ENCODE data around the gene PRR20G.

The PRR20G gene

DNA sequence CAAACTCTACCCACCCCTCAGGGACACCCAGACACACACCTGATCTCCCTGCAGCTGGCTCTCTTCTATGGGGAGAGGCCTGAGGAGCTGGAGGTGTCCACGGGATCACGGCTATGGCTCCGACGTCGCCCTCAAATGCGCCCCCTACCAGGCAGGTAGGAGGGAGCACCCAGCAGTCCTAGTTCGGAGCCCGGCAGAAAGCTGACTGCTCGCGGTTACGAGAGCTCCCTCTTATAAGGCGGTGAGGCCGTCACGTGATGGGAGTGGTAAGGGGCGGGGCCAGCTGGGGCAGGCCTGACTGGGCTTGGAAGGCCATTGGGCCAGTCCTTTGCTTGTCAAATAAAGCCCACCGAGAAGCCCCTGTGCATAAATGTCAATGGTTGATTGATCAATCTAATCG lies at the start of gene PRR20G:
Gene PRR20G (minus strand): TSS at position 207 of the 400 bp plus-strand sequence. CDS start 681 bp downstream, outside the sequence.
- no peaks in the 10 kb centered on the region for H3K4me1 ChIP-seq (ENCODE audit: insufficient read depth, low read length)
- no peak within 1 kb of the TSS for H3K4me3 ChIP-seq (ENCODE audit: low read length)
- no peaks in the 10 kb centered on the region for H3K36me3 ChIP-seq (ENCODE audit: insufficient read depth, low read length)
- H2AFZ ChIP-seq (ENCODE audit: low read depth, low read length), result no peak within 1 kb of the TSS
- no peaks in the 10 kb centered on the region for H3K27me3 ChIP-seq (ENCODE audit: insufficient read depth, low read length)
- no peaks in the 10 kb centered on the region for H3K9me3 ChIP-seq (ENCODE audit: low read length)

DNA sequence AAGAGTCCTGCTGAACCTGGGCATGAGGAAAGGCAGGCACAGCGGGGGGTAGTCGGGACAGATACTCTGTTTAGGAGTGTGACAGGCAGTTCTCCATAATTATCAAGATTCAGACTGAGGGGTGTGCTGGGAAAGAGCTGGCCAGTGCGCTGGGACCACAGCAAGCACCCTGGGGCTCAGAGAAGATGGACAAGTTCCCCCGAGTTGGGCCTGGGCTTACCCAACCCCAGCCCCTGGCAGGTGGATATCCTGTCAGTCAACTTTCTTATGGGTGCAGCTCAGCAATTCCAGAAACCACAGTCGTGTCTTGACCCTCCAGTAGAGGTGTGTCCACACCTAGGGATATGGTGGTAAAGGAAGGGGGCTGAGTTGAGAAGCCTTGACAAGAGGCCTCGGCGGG lies 49.2 kb upstream of the PRR20G start:
- Histone ChIP-seq H3K36me3 (ENCODE audit: insufficient read depth, low read length) (no peaks in the 10 kb centered on the region), H3K4me1 (ENCODE audit: insufficient read depth, low read length) (no peaks in the 10 kb centered on the region)

DNA sequence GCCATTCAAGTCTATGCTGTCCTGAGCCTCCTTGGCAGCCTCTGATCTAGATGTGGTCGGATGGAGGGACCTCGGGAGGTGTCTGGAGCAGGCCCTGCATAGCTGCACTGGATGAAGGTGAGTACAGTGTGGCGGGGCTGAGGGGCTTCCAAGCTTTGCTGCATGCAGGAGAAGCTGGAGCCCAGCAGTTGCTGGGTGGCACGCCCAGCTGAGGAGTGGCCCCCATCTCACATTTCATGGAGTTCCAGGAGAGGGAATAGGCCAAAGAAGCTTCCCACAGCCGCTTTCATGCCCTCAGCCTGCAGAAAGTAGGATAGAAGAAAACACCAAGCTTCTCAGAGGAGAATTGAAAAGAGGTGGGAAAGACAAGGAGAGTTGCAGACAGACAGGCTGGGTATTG lies 48.3 kb upstream of the PRR20G start:
- H3K27me3 ChIP-seq (ENCODE audit: insufficient read depth, low read length), result peaks cover 14% of the 10 kb centered on the region
- H3K9me3 ChIP-seq (ENCODE audit: low read length), result peaks cover 1% of the 10 kb centered on the region
- H3K4me1 ChIP-seq (ENCODE audit: insufficient read depth, low read length), result no peaks in the 10 kb centered on the region
- no peaks in the 10 kb centered on the region for H3K36me3 ChIP-seq (ENCODE audit: insufficient read depth, low read length)
- no peak overlapping the region for H2AFZ ChIP-seq (ENCODE audit: low read depth, low read length)
- H3K4me3 ChIP-seq (ENCODE audit: low read length), result no peak overlapping the region

More for the DNA sequence above, 49.2 kb upstream of the PRR20G start:
- H3K27me3 ChIP-seq (ENCODE audit: insufficient read depth, low read length), result peaks cover 14% of the 10 kb centered on the region
- peaks cover 1% of the 10 kb centered on the region for H3K9me3 ChIP-seq (ENCODE audit: low read length)
- H3K4me3 ChIP-seq (ENCODE audit: low read length), result no peak overlapping the region
- H2AFZ ChIP-seq (ENCODE audit: low read depth, low read length), result no peak overlapping the region

DNA sequence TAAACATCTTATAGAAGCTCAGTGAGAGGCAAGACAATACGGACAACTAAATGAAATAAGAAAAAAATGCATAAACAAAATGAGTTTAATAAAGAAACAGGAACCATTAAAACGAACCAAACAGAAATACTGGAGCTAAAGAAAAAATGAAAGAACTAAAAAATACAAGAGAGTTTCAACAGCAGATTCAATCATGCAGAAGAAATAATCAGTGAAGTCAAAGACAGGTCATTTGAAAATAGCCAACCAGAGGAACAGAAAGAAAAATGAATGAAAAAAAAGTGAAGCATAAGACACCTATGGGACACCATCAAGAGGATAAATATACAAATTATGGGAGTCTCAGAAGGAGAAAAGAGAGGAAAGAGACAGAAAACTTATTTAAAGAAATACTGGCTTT lies 42.5 kb upstream of the PRR20G start:
- Histone ChIP-seq H2AFZ (ENCODE audit: low read depth, low read length) (no peak overlapping the region), H3K27me3 (ENCODE audit: insufficient read depth, low read length) (no peaks in the 10 kb centered on the region), H3K9me3 (ENCODE audit: low read length) (peaks cover 6% of the 10 kb centered on the region), H3K4me3 (ENCODE audit: low read length) (no peak overlapping the region), H3K4me1 (ENCODE audit: insufficient read depth, low read length) (no peaks in the 10 kb centered on the region), H3K36me3 (ENCODE audit: insufficient read depth, low read length) (no peaks in the 10 kb centered on the region)

DNA sequence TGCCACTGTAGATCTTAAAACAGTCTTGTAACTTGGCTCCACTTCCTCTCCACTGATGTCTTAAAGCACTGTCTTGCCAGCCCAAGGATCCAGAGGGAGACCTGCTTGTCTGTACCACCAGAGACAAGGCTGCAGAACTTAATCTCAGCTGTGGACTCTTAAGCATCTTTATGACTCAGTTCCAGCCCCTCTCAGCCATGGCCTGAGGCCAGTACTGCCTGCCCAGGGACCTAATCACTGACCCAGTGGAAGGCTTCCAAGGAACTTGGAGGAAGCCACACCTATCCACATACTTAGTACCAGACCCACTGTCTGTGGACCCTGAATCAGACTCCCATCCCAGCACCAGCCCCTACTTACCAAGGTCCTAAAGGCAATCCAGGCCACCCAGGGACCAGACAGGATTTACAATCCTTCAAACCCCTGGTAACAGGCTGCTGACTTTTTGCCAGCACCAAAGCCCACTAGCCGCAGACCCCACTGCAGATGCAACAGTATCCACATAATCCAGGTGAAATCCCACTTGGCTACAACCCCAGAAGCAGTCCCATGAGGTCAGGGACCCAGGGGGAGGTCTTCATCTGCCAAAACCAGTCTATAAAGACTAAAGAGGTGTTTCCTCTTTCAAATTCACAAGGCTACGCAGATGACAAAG lies 41.9 kb upstream of the PRR20G start:
- no peak overlapping the region for H2AFZ ChIP-seq (ENCODE audit: low read depth, low read length)

DNA sequence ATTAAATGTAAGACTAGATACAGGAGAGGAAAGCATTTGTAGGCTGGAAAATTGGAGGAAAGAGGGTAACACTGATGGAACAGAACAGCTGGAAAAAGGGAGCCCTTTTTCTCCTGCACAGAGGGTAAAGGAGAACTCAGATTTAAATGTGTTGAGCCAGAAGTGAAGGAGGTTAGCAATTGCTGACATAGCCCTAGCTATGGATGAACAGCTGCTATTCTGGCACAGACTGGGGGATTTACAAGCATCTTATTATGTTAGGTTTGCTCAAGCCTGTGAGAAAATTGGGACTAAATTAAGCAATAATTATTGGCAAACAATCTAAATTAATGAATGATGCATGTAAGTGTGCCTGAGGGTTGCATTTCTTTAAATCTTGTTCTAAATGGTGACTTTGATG lies 40.6 kb upstream of the PRR20G start:
- Histone ChIP-seq H3K4me1 (ENCODE audit: insufficient read depth, low read length) (no peaks in the 10 kb centered on the region), H3K4me3 (ENCODE audit: low read length) (no peak overlapping the region), H2AFZ (ENCODE audit: low read depth, low read length) (no peak overlapping the region), H3K36me3 (ENCODE audit: insufficient read depth, low read length) (no peaks in the 10 kb centered on the region), H3K27me3 (ENCODE audit: insufficient read depth, low read length) (peaks cover 4% of the 10 kb centered on the region), H3K9me3 (ENCODE audit: low read length) (peaks cover 6% of the 10 kb centered on the region)

More for the DNA sequence above, 41.9 kb upstream of the PRR20G start:
- Histone ChIP-seq H3K4me1 (ENCODE audit: insufficient read depth, low read length) (no peaks in the 10 kb centered on the region), H3K27me3 (ENCODE audit: insufficient read depth, low read length) (no peaks in the 10 kb centered on the region), H3K9me3 (ENCODE audit: low read length) (peaks cover 6% of the 10 kb centered on the region), H3K36me3 (ENCODE audit: insufficient read depth, low read length) (no peaks in the 10 kb centered on the region), H3K4me3 (ENCODE audit: low read length) (no peak overlapping the region)

DNA sequence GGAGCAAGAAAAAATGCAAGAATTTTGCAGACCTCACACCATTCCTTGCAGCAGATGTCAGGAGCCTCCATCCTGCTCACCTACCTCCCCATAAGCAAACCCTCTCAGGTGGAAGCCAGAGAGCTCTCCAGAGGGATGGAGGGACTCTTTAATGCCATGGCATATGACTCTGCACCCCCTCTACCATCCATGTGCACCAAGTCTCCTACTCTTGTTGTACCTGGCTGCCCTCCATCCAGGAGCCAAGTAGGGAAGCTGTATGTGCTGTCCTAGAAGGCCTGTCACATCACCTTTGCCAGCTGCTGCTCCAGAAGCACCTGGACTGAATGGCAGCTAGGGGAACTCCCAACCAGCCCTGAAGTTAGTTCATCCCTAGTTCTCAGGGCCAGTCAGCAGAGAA lies 38.5 kb upstream of the PRR20G start:
- H2AFZ ChIP-seq (ENCODE audit: low read depth, low read length), result no peak overlapping the region
- H3K27me3 ChIP-seq (ENCODE audit: insufficient read depth, low read length), result peaks cover 4% of the 10 kb centered on the region
- H3K4me3 ChIP-seq (ENCODE audit: low read length), result no peak overlapping the region
- H3K36me3 ChIP-seq (ENCODE audit: insufficient read depth, low read length), result no peaks in the 10 kb centered on the region
- H3K9me3 ChIP-seq (ENCODE audit: low read length), result peaks cover 6% of the 10 kb centered on the region
- no peaks in the 10 kb centered on the region for H3K4me1 ChIP-seq (ENCODE audit: insufficient read depth, low read length)

DNA sequence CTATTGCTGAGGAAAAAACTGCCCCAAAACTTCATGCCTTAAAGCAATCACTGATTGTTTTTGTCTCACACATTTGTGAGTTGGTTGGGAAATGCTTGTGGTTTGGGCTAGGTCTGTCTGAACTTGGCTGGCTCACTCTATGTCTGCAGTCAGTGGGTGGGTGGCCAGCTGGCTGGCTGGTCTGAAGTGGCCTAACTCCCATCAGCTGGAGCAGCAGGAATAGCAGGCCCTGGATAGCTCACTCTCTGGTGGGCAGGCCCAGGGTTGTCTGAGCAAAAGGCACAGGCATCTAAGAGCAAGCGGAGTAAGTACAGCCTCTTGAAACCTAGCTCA lies 37.7 kb upstream of the PRR20G start:
- no peak overlapping the region for H3K4me3 ChIP-seq (ENCODE audit: low read length)
- no peaks in the 10 kb centered on the region for H3K36me3 ChIP-seq (ENCODE audit: insufficient read depth, low read length)
- no peaks in the 10 kb centered on the region for H3K4me1 ChIP-seq (ENCODE audit: insufficient read depth, low read length)
- H2AFZ ChIP-seq (ENCODE audit: low read depth, low read length), result no peak overlapping the region
- H3K9me3 ChIP-seq (ENCODE audit: low read length), result peaks cover 6% of the 10 kb centered on the region
- peaks cover 4% of the 10 kb centered on the region for H3K27me3 ChIP-seq (ENCODE audit: insufficient read depth, low read length)

DNA sequence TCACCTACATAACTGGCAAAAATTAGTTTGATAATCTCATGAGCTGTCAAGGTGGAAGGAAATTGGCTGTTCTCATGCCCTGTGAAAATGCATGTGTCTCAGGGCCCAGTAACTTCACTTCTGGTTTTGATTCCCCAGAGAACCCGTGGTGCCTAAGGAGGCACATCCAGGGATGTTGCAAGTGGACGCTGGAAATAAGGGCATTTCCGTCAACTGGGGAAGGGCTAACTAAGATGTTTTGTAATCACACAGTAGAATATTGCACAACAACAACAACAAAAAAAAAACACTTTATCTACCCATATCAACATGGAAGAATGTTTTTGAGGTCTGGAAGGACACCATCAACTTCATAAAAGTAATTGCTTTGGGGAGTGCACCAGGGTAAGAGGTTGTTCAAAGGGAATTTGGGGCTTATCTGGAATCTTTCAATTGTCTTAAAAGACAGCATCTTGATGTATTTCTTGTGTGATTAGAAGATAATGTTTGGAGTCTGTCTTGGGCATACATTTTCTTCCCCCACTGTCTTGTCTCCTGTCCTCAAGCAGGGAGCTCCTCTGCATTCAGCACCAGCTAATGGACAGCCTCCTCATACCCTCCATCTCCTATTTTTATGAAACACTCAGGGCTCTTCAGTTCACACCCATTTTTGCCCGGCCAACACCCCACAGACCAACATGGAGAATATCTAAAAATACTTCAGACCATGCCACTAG lies 37.2 kb upstream of the PRR20G start:
- H3K9me3 ChIP-seq (ENCODE audit: low read length), result peaks cover 6% of the 10 kb centered on the region
- no peak overlapping the region for H2AFZ ChIP-seq (ENCODE audit: low read depth, low read length)
- H3K27me3 ChIP-seq (ENCODE audit: insufficient read depth, low read length), result peaks cover 4% of the 10 kb centered on the region
- H3K4me1 ChIP-seq (ENCODE audit: insufficient read depth, low read length), result no peaks in the 10 kb centered on the region
- no peak overlapping the region for H3K4me3 ChIP-seq (ENCODE audit: low read length)
- H3K36me3 ChIP-seq (ENCODE audit: insufficient read depth, low read length), result no peaks in the 10 kb centered on the region

DNA sequence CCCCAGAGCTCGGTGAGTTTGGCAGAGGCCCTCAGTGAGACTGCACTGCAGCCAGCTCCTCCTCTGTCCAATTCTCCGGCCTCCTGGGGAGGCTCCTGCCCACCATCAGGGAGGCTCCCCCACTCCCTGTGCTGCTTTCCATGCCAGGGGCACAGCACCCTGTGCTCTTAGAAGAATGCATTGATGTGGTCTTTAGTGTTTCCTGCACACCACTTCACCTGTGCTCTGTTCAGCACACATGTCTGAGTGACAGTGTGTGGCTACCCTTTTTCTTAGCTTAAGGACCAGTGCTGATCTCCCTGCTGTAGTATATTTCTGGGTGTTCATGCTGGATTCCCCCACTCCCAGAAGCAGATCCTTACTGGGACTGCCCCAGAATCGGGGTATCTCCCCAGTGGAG lies 36.2 kb upstream of the PRR20G start:
- Histone ChIP-seq H3K4me3 (ENCODE audit: low read length) (no peak overlapping the region), H3K36me3 (ENCODE audit: insufficient read depth, low read length) (no peaks in the 10 kb centered on the region), H2AFZ (ENCODE audit: low read depth, low read length) (no peak overlapping the region), H3K9me3 (ENCODE audit: low read length) (peaks cover 3% of the 10 kb centered on the region), H3K27me3 (ENCODE audit: insufficient read depth, low read length) (peaks cover 4% of the 10 kb centered on the region), H3K4me1 (ENCODE audit: insufficient read depth, low read length) (no peaks in the 10 kb centered on the region)

DNA sequence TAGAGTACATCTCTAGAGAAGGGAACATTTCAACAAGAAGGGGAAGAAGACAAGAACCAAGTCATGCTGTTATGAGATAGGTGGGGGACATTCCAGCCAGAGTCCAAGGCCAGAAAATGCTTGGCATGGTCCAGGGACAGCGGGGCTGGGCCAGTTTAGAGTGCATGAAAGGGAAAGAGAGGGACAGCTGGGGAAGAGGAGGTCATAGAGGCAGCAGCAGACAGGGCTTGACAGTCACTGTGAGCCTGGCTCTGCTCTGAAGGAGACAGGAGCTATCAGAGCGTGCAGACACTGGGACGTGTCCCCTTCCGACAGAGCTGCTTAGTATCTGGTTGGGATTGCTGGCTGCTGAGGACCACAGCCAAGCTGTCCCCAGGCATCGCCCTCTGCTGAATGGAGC lies 35.7 kb upstream of the PRR20G start:
- no peaks in the 10 kb centered on the region for H3K4me1 ChIP-seq (ENCODE audit: insufficient read depth, low read length)
- H3K4me3 ChIP-seq (ENCODE audit: low read length), result no peak overlapping the region
- H2AFZ ChIP-seq (ENCODE audit: low read depth, low read length), result no peak overlapping the region
- peaks cover 3% of the 10 kb centered on the region for H3K9me3 ChIP-seq (ENCODE audit: low read length)
- H3K36me3 ChIP-seq (ENCODE audit: insufficient read depth, low read length), result no peaks in the 10 kb centered on the region
- H3K27me3 ChIP-seq (ENCODE audit: insufficient read depth, low read length), result peaks cover 4% of the 10 kb centered on the region

DNA sequence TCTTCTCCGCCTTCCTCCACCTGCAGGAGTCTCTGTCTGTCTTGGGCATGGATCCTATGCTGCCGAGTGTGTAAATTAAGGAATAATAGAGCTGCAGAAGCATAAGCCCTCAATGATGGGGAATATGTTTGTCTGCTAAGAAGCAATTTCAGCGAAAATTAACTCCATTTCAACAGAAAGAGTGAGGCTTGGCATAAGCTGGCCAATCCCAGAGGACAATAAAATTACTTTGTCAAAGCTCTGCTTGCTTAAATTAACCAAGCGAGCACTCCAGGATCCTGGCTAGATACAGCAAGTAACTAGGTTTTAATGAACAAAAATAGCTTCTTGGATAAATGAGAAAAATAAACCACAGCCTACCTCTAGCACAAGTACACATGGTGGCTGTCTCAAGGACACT lies 33.5 kb upstream of the PRR20G start:
- Histone ChIP-seq H3K9me3 (ENCODE audit: low read length) (peaks cover 3% of the 10 kb centered on the region), H3K4me1 (ENCODE audit: insufficient read depth, low read length) (no peaks in the 10 kb centered on the region), H3K4me3 (ENCODE audit: low read length) (no peak overlapping the region), H3K27me3 (ENCODE audit: insufficient read depth, low read length) (peaks cover 4% of the 10 kb centered on the region), H2AFZ (ENCODE audit: low read depth, low read length) (no peak overlapping the region), H3K36me3 (ENCODE audit: insufficient read depth, low read length) (no peaks in the 10 kb centered on the region)

DNA sequence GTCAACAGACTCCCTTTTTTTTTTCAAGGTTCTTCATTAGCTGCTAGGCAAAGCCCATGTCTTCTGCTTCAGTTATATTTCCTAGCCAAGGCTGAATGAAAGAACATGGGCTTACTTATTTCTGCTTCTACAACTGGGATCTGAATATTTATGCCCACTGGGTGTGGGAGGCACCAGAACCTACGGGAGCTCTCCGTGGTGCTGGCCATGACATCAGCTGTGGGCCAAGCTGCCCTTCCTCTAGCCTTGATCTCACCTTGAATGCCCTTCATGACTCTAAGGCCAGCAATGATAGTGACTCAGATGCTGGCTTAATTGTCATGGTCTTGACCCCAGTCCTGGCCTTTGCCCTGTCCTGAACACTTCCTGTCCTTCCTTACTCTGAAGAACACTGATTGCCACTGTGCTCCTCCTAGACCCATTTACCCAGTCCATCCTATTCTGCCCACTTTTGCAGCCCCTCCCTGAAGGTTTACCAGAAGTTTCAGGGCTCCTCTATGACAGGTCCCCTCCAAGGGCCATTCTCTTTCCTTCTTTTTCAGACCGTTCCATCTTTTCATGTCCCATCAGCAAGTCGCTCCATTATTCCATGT lies 32.8 kb upstream of the PRR20G start:
- no peaks in the 10 kb centered on the region for H3K9me3 ChIP-seq (ENCODE audit: low read length)
- H3K27me3 ChIP-seq (ENCODE audit: insufficient read depth, low read length), result peaks cover 6% of the 10 kb centered on the region
- H3K4me3 ChIP-seq (ENCODE audit: low read length), result no peak overlapping the region
- H3K36me3 ChIP-seq (ENCODE audit: insufficient read depth, low read length), result no peaks in the 10 kb centered on the region
- no peak overlapping the region for H2AFZ ChIP-seq (ENCODE audit: low read depth, low read length)
- no peaks in the 10 kb centered on the region for H3K4me1 ChIP-seq (ENCODE audit: insufficient read depth, low read length)
